ENCODE data around the gene BTRC.

The BTRC gene

DNA sequence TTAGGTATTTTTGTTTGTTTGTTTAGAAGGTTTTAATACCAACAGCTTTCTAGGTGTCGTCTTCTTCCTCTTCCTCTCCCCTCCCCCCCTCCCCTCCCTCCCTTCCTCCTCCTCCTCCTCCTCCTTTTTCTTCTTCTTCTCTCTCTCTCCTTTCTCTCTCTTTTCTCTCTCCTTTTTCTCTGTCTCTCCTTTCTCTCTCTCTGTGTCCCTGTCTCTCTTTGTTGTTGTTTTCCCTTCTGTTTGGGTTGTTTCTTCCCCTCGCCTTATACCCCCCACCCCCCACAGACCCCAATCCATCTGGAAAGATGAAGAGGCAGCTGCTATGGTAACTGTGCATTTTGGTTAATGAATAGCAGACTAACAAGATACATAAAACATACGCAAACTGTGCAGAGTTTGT is 75.5 kb downstream of the BTRC start:
- POLR2A ChIA-PET, result interaction anchor here (1.0 kb wide), 1 partner anchor 75 kb away, joined by 3 read pairs; the partner anchor contains the start of gene BTRC
- TF ChIP-seq ELF4 (IDR thresholded peaks at IDR 0.05) (no peak), CTBP1 (IDR thresholded peaks at IDR 0.05; ENCODE audit: borderline replicate concordance) (no peak), FOXM1 (IDR thresholded peaks at IDR 0.05; ENCODE audit: borderline replicate concordance) (no peak), ZNF384 (IDR thresholded peaks at IDR 0.05) (no peak), SUZ12 (IDR thresholded peaks at IDR 0.05) (no peak), NFRKB (IDR thresholded peaks at IDR 0.05) (no peak), FOXA1 (IDR thresholded peaks at IDR 0.05) (no peak), FOXK2 (IDR thresholded peaks at IDR 0.05) (no peak), SP1 (IDR thresholded peaks at IDR 0.05) (no peak), ARNT (IDR thresholded peaks at IDR 0.05) (no peak), L3MBTL2 (conservative IDR thresholded peaks at IDR 0.05) (no peak), TARDBP (IDR thresholded peaks at IDR 0.05) (no peak), LEF1 (IDR thresholded peaks at IDR 0.05; ENCODE audit: borderline replicate concordance) (no peak), HDGF (IDR thresholded peaks at IDR 0.05; ENCODE audit: borderline replicate concordance) (no peak), BHLHE40 (IDR thresholded peaks at IDR 0.05; ENCODE audit: borderline replicate concordance) (no peak)
- TF ChIP-seq, protein P1, sequence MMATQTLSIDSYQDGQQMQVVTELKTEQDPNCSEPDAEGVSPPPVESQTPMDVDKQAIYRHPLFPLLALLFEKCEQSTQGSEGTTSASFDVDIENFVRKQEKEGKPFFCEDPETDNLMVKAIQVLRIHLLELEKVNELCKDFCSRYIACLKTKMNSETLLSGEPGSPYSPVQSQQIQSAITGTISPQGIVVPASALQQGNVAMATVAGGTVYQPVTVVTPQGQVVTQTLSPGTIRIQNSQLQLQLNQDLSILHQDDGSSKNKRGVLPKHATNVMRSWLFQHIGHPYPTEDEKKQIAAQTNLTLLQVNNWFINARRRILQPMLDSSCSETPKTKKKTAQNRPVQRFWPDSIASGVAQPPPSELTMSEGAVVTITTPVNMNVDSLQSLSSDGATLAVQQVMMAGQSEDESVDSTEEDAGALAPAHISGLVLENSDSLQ (IDR thresholded peaks at IDR 0.05), result no peak
- CTCF ChIA-PET, result interaction anchor here (0.9 to 1.5 kb wide), 2 partner anchors 12 to 15 kb away, joined by 3 to 5 read pairs; no protein-coding TSS in a partner anchor
- DNase-seq (ENCODE audit: extremely low spot score), result no peak

DNA sequence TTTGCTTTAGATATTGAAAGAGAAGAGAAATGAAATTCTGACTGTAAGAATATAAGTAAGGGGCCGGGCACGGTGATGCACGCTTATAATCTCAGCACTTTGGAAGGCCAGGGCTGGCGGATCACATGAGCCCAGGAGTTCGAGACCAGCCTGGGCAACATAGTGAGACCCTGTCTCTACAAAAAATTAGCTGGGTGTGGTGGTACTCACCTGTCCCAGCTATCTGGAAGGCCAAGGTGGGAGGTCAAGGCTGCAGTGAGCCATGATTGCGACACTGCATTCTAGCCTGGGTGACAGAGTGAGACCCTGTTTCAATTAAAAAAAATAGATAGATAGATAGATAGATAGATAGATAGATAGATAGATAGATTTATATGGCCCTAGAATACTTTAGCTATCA is 82.3 kb downstream of the BTRC start:
- POLR2A ChIA-PET, result no interaction called here
- no peak for TF ChIP-seq FOXK2 (IDR thresholded peaks at IDR 0.05)
- TF ChIP-seq ELF4 (IDR thresholded peaks at IDR 0.05), result no peak
- TF ChIP-seq, protein P1 (IDR thresholded peaks at IDR 0.05), result no peak
- no peak for TF ChIP-seq SUZ12 (IDR thresholded peaks at IDR 0.05)
- no peak for TF ChIP-seq ZNF384 (IDR thresholded peaks at IDR 0.05)
- no peak for TF ChIP-seq CTBP1 (IDR thresholded peaks at IDR 0.05; ENCODE audit: borderline replicate concordance)
- TF ChIP-seq BHLHE40 (IDR thresholded peaks at IDR 0.05; ENCODE audit: borderline replicate concordance), result no peak
- no peak for TF ChIP-seq SP1 (IDR thresholded peaks at IDR 0.05)
- TF ChIP-seq LEF1 (IDR thresholded peaks at IDR 0.05; ENCODE audit: borderline replicate concordance), result no peak
- TF ChIP-seq L3MBTL2 (conservative IDR thresholded peaks at IDR 0.05), result no peak
- CTCF ChIA-PET, result no interaction called here
- no peak for DNase-seq (ENCODE audit: extremely low spot score)

DNA sequence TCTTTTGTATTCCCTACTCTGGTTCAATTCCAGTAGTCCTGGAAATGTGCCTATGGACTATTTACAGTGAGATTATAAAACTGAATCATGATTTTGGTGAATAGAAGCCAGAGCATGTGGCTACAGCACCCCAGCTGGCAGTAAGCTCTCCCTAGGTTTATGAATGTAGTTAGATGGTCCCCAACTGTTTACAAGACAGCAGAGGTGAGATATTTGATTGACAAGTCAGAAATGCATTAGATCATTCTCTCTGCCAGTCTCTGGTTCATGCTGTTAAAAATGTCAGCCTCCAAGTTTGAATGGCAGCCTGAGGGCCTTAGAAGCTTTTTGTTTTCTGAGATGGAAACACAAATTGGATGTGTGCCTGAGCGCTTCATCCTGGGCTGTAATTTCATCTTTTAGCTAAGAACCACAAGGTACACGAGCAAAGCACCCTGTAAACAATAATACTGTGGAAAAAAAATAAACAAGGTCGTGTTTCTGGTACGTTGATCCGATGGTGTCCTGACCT is 85.0 kb downstream of the BTRC start:
- CTCF ChIA-PET, result interaction anchor here (0.6 kb wide), 1 partner anchor 92 kb away, joined by 5 read pairs; no protein-coding TSS in a partner anchor
- DNase-seq (ENCODE audit: extremely low spot score), result no peak
- POLR2A ChIA-PET, result interaction anchor here (0.8 kb wide), 1 partner anchor 146 kb away, joined by 3 read pairs; no protein-coding TSS in a partner anchor
- TF ChIP-seq FOXM1 (IDR thresholded peaks at IDR 0.05; ENCODE audit: borderline replicate concordance), result no peak
- TF ChIP-seq, protein P1 (IDR thresholded peaks at IDR 0.05), result peak; percentile 96

DNA sequence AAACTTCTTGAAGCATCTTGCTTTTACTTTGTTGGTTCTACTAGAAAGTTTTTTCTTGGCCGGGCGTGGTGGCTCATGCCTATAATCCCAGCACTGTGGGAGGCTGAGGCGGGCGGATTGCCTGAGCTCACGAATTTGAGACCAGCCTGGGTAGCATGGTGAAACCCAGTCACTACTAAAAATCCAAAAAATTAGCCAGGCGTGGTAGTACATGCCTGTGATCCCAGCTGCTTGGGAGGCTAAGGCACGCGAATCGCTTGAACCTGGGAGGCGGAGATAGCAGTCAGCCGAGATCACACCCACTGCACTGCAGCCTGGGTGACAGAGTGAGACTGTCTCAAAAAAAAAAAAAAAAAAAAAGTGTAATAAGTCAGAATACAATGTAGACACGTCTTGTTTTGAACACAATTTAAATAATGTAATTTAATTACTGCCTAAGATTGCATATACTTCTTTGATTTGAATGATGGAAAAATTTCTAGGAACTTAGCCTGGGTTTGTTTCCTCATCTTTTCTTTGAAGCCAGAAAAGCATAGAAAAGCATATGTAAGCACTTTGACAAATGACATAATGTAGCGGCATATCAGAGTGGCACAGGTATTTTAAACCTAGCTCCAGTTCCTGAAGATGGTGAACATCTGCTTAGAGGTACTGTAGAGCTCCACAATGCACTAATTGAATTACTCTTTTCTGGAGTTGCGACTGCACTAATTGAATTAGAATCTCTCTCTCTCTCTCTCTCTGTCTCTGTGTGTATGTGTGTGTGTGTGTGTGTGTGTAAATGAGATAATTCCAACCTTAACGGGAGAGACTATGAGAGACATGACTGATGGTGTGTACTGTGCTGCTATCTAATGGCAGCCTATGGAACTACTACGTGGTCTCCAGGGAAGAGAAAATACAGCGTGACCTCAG is 87.8 kb downstream of the BTRC start:
- ChIA-PET CTCF (interaction anchor here (0.7 to 4.6 kb wide), 13 partner anchors 8 to 228 kb away, joined by 3 to 22 read pairs (median 5); partner anchors contain the start of gene BTRC), POLR2A (interaction anchor here (1.0 kb wide), 1 partner anchor 87 kb away, joined by 3 read pairs; no protein-coding TSS in a partner anchor)
- peak; percentile 79 for DNase-seq (ENCODE audit: extremely low spot score)
- no peak for TF ChIP-seq FOXK2 (IDR thresholded peaks at IDR 0.05)
- TF ChIP-seq ZNF384 (IDR thresholded peaks at IDR 0.05), result peak; percentile 77
- no peak for TF ChIP-seq LEF1 (IDR thresholded peaks at IDR 0.05; ENCODE audit: borderline replicate concordance)
- no peak for TF ChIP-seq SUZ12 (IDR thresholded peaks at IDR 0.05)
- TF ChIP-seq FOXM1 (IDR thresholded peaks at IDR 0.05; ENCODE audit: borderline replicate concordance), result no peak
- no peak for TF ChIP-seq FOXA1 (IDR thresholded peaks at IDR 0.05)
- TF ChIP-seq HDGF (IDR thresholded peaks at IDR 0.05; ENCODE audit: borderline replicate concordance), result no peak
- TF ChIP-seq CTBP1 (IDR thresholded peaks at IDR 0.05; ENCODE audit: borderline replicate concordance), result peak; percentile 86
- peak; percentile 51; the same call in 1 of the 2 replicates for TF ChIP-seq TARDBP (IDR thresholded peaks at IDR 0.05)
- TF ChIP-seq L3MBTL2 (conservative IDR thresholded peaks at IDR 0.05), result no peak
- no peak for TF ChIP-seq SP1 (IDR thresholded peaks at IDR 0.05)
- TF ChIP-seq ARNT (IDR thresholded peaks at IDR 0.05), result no peak
- TF ChIP-seq, protein P1 (IDR thresholded peaks at IDR 0.05), result peak; percentile 84
- no peak for TF ChIP-seq NFRKB (IDR thresholded peaks at IDR 0.05)

DNA sequence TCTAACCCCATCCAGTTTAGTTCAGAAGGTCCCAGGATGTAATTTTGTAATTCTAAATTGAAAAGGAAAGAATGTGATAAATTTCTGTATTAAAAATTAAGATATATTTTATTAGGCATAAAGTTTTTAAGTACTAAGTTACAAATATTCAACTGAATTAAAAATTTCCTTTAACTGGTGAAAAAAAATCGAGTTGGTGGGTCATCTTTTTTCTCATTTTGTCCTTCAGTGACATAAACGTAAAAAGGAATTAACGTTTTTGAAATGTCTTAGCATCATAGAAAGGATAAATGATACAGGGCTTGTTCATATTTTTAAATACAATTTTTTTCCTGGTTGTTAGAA is 88.5 kb downstream of the BTRC start:
- TF ChIP-seq CTBP1 (IDR thresholded peaks at IDR 0.05; ENCODE audit: borderline replicate concordance), result no peak
- no peak for TF ChIP-seq FOXM1 (IDR thresholded peaks at IDR 0.05; ENCODE audit: borderline replicate concordance)
- no peak for TF ChIP-seq BHLHE40 (IDR thresholded peaks at IDR 0.05; ENCODE audit: borderline replicate concordance)
- no peak for TF ChIP-seq HDGF (IDR thresholded peaks at IDR 0.05; ENCODE audit: borderline replicate concordance)
- no peak for TF ChIP-seq ZNF384 (IDR thresholded peaks at IDR 0.05)
- no peak for TF ChIP-seq NFRKB (IDR thresholded peaks at IDR 0.05)
- TF ChIP-seq FOXA1 (IDR thresholded peaks at IDR 0.05), result no peak
- no peak for TF ChIP-seq TARDBP (IDR thresholded peaks at IDR 0.05)
- no peak for TF ChIP-seq L3MBTL2 (conservative IDR thresholded peaks at IDR 0.05)
- TF ChIP-seq SP1 (IDR thresholded peaks at IDR 0.05), result no peak
- no peak for TF ChIP-seq ARNT (IDR thresholded peaks at IDR 0.05)
- TF ChIP-seq ELF4 (IDR thresholded peaks at IDR 0.05), result no peak
- TF ChIP-seq SUZ12 (IDR thresholded peaks at IDR 0.05), result no peak
- CTCF ChIA-PET, result interaction anchor here (1.0 to 4.6 kb wide), 5 partner anchors 88 to 150 kb away, joined by 3 to 22 read pairs (median 5); partner anchors contain the start of gene BTRC
- no peak for DNase-seq (ENCODE audit: extremely low spot score)
- POLR2A ChIA-PET, result interaction anchor here (1.0 kb wide), 1 partner anchor 87 kb away, joined by 3 read pairs; no protein-coding TSS in a partner anchor
